Measurements from ENCODE around the gene DOK3. TPM values are rescaled to one million over a fixed set of nuclear protein-coding genes. Genes with fewer than 3 reads are reported as not detected.

DOK3 gene
- total RNA-seq, 1 donor = 2.6 TPM

DNA sequence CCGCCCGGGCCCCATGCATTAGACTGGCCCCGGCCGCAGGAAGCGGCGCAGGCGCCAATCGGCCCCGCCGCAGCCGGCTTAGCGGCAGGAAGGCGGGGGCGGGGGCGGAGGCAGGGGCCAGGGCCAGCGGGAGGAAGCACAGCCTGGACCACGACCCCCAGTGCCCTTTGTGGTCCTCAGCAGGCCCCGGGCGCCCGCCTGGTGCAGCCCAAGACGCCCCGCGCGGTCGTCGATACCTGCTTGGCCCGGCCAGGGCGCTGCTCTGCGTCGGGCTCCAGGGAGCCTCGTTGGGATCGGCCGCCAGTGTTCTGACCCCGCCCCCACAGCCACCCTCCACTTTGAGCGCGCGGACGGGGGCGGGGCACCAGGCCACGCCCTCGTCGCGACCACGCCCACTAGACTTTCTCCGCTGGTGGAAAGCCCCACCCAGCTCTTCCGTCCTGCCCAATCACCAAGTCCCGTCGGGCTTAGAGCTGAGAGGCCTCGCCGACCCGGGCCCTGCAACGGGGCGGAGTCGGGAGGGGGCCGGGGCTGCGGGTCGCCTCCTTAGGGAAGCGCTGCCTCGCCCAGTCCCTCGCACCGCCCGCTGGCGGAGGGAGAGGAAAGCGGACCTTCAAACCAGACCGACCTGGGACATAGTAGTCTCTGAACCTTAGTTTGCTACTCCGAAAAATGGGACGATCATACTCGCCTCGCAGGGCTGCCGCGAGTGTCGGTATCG is 12.2 kb downstream of the DOK3 start, which contains the start of gene PDLIM7:
TSS of gene PDLIM7 (minus strand) at position 313 of the 721 bp plus-strand sequence. CDS start 1,092 bp downstream, outside the sequence.
- peak within 1 kb of the TSS; percentile 90 for H3K4me3 ChIP-seq (ENCODE audit: low read depth, low read length)
- TF ChIP-seq, protein P1, sequence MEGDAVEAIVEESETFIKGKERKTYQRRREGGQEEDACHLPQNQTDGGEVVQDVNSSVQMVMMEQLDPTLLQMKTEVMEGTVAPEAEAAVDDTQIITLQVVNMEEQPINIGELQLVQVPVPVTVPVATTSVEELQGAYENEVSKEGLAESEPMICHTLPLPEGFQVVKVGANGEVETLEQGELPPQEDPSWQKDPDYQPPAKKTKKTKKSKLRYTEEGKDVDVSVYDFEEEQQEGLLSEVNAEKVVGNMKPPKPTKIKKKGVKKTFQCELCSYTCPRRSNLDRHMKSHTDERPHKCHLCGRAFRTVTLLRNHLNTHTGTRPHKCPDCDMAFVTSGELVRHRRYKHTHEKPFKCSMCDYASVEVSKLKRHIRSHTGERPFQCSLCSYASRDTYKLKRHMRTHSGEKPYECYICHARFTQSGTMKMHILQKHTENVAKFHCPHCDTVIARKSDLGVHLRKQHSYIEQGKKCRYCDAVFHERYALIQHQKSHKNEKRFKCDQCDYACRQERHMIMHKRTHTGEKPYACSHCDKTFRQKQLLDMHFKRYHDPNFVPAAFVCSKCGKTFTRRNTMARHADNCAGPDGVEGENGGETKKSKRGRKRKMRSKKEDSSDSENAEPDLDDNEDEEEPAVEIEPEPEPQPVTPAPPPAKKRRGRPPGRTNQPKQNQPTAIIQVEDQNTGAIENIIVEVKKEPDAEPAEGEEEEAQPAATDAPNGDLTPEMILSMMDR (IDR thresholded peaks at IDR 0.05; ENCODE audit: insufficient read depth, low read depth, low read length) = peak; percentile 19
- DNase-seq (ENCODE audit: low read depth) = peak; percentile 99

- H3K4me3 ChIP-seq (ENCODE audit: low read depth, low read length) = peak overlapping the region; percentile 90
- TF ChIP-seq, protein P1 (IDR thresholded peaks at IDR 0.05; ENCODE audit: insufficient read depth, low read depth, low read length) = no peak
- DNase-seq (ENCODE audit: low read depth) = peak; percentile 95
These were observed 12.8 kb downstream of the DOK3 start for GRCh38 chr5:177496727-177497291.

DNA sequence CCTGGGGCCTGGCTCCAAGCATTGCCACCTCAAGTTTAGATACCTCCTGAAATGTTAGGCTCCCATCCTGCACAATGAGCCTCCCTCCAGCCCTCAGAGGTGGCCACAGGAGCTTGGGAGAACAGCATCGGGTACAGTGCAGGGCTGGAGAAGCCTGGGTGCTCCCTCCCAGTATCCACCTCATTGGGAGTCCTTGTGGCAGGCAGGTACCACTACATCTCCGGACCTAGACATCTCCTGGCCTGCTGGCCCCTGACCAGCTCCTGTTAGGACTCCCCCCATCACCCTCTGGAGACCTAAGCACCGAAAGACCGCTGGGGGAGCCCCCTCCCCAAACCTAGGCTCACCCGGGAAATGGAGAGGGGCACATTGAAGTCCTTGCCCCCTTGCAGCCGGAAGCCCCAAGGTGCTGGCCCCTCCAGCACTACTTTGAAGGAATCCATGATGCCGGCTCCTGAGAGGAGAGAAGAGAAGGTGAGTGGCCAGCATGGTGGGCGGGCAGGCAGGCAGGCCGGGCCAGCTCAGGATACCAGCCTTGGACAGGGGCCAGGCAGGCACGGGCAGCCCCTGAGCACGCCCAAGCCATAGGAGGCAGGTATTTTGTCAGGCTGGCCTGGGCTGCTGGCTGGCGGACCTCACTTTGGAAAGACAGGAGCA is 13.4 kb downstream of the DOK3 start:
- H3K4me3 ChIP-seq (ENCODE audit: low read depth, low read length) = peak overlapping the region; percentile 90
- DNase-seq (ENCODE audit: low read depth) = peak; percentile 45
- TF ChIP-seq, protein P1 (IDR thresholded peaks at IDR 0.05; ENCODE audit: insufficient read depth, low read depth, low read length) = peak; percentile 39

GRCh38 chr5:177495243-177496060 is 14.2 kb downstream of the DOK3 start:
- peak overlapping the region; percentile 90 for H3K4me3 ChIP-seq (ENCODE audit: low read depth, low read length)
- TF ChIP-seq, protein P1 (IDR thresholded peaks at IDR 0.05; ENCODE audit: insufficient read depth, low read depth, low read length) = no peak
- peak; percentile 95 for DNase-seq (ENCODE audit: low read depth)

DNA sequence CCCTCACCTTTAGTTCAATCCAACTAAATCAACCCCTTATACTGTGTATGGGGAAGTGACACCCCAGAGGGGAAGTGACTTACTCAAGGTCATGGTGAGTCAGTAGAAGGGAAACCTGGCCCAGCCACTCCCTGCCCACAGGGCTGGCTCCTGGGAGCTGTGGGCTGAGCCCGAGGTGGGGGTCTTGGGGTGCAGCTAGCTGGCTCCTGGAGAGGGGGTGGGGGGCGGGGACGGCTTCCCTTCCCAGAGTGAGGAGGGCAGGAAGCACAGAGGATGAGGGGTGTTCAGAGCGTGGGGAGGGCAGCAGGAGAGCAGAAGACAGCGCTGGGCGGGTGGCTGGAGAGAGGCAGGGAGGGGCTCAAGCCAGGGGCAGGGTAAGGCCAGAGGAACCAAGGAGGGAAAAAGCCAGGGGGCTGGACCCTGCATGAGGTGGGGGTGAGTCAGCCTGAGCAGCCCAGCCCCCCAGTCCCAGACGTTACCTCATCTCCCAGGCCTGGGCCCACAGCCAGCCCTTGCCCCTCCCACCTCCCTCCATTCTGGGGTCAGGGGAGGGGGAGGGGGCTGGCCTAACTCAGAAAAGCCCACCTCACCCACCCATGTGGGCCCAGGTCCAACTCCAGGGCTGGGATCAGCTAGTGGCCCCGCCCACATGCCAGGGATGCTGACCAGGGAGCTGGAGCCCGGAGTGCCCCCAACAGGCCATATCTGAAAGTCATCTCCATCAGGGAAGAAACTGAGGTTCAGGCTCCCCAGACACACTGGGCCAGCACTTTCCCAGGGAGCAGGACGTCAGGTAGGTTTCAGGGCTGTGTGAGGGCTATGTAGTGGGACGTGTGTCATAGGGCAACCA is 15.1 kb downstream of the DOK3 start:
- TF ChIP-seq, protein P1 (IDR thresholded peaks at IDR 0.05; ENCODE audit: insufficient read depth, low read depth, low read length) = peak; percentile 34
- peak overlapping the region; percentile 90 for H3K4me3 ChIP-seq (ENCODE audit: low read depth, low read length)
- DNase-seq (ENCODE audit: low read depth) = peak; percentile 91

Measured in fibroblast of villous mesenchyme (primary cell).